Kidney tubule cell (primary cell): ENCODE data around the gene SPZ1.
"Not testable (repeated sequence)": the region's sequence is repeated elsewhere in the genome, so short reads cannot be mapped to it uniquely, and the experiment has no call there.

Source experiments
- DNase-seq: peaks from one replicate; pipeline ENCODE4 v3.0.0-alpha.2; 2018; ENCODE audit warnings: low spot score

Gene SPZ1

DNA sequence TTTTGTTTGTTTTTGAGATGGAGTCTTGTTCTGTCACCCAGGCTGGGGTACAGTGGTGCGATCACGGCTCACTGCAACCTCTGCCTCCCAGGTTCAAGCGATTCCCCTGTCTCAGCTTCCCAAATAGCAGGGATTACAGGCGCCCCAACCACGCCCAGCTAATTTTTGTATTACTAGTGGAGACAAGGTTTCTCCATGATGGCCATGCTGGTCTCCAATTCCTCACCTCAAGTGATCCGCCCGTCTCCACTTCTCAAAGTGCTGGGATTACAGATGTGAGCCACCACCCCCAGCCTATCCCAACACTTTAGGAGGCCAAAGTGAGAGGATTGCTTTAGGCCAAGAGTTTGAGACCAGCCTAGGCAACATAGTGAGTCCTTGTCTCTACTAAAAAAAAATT, 19.3 kb downstream of the SPZ1 start:
- DNase-seq = no peak

DNA sequence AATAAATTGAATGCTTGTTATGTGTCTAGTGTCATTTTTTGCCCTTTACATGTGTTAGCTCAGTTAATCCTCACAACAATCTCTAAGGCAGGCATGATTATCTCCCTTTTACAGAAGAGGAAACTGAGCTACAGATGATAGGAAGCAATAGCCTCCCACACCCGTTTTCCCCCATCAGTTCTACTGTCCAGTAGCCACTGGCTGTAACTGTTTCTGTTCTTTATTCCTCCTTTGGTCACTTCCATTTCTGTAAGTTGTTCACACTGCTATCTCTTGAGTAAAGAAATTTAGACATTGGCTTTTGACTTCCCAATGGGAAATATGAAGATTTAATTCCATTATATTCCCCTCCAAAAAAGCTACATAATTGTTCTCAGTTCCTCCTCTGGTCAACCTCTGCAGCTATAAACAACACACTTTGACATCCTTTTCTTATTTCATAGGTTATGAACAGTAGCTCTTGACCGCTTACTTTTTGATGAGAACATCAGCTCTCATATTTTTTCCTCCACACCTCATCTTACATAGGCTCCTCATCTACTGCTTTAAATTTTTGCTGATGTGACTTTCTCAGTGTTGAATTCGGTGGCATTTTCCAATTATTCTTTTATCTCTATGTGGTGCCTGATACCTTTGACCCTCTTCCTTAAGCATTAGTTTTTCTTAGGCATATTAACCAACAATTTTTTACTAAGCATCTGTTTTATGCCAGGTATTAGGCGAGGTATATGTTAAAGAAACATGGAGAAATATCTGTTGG, 21.4 kb downstream of the SPZ1 start:
- DNase-seq = no peak

DNA sequence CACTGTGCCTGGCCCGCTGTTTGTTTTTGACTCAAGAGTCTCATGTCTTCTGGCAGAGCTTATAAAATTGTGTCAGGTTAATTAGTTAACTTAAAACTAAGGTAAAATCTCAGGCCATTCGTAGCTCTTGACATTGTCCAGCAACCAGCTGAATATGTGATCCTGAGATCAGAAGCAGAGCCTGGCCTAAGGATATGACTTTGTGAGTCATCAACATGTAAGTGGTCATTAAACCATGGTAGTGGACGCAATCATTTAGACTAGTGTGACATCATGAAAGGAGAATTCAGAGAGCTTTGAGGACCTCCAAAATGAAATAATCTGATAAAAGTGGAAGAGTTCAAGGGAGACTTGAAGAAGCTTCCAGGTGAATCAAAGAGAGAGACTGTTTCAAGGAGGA, 23.3 kb downstream of the SPZ1 start:
- DNase-seq = peak; percentile 36

DNA sequence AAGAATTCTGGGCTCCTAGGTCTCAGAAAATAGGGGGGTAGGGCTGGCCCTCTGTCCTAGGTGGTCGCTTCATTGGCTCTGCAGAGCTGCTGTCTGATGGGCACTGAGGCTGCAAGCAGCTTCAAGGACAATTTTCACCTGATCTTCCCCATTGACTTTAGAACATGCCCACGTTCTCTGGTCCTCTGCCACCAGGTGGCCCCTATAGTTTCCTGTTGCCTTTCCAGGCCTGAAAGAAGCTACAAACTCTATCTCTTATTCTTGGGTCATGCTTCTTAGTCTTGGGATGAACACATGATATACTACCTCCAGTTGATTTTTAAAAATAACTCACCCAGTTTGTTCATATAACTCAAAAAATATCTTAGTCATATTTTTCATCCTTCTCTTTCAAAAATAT, 26.3 kb downstream of the SPZ1 start:
- DNase-seq = peak; percentile 26

DNA sequence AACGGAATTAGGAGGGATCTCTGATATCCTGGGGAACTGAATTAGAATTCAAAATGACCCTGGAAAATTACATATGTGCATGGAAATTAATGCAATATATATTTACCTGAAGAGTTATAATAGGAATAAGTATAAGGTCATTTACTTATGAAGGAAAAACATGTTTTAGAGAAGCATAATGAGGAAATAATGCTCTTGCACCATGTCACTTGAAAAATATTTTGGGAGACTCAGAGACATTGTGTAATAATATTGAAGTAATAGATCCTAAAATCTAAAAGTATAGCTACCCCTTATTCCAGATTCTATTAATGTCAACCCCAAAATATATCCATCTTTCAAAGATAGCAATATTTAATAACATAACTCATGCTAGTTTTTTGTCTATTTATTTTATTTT, 28.4 kb downstream of the SPZ1 start:
- DNase-seq = no peak

DNA sequence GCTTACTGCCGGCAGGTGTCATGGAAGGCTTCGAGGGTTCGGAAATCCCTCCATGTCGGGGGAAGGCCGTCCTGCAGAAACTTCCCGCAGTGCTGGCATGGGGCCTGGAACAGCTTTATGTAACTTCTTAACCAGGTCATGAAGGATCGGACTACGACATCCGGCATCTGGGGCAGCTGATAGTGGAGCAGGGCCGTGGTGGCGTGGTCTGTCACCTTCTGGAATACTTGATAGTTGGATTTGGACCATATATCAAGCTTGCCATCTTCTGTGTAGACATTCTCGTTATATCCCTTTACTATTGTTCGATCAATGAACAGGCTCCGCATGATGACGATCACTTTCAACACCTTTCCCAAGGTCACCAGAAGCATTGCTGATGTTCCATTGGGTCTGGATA, 31.2 kb downstream of the SPZ1 start:
- DNase-seq = not testable (repeated sequence)

DNA sequence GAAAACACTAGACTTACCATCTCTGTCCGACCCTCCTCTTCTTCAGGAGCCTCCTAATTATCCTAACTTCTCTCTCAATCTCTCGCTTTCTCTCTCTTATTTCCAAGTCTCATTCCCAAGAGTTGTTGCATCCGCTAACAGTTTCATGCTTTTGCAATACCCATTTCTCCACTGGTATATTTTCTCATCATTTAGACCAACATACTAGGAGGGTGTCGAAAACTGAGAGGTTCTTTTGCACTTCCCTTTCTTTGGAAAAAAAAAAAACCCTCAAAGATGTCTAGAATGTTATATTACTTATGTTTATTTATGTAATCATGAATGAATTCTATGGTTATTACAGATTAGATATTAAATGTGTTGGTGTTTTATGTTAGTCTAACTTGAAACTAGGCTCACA, 35.9 kb downstream of the SPZ1 start:
- DNase-seq = no peak

DNA sequence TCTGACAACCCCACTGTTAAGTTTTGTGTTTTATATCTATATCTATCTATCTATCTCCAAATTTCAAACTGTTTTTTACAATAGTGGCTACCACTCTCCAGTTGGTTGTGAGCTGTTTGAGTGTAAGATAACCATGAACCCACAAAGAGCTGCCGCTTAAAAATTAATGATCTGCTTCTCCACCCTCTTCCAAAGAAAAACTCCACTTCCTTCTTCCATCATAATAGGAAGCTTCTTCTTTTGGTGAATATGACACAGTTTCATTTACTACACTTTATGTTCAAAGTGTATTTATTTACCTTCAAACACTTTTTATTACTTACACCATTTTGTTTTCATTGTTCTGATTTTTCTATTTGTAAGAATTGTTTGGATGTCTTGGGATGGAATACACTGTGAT, 37.9 kb downstream of the SPZ1 start:
- no peak for DNase-seq

DNA sequence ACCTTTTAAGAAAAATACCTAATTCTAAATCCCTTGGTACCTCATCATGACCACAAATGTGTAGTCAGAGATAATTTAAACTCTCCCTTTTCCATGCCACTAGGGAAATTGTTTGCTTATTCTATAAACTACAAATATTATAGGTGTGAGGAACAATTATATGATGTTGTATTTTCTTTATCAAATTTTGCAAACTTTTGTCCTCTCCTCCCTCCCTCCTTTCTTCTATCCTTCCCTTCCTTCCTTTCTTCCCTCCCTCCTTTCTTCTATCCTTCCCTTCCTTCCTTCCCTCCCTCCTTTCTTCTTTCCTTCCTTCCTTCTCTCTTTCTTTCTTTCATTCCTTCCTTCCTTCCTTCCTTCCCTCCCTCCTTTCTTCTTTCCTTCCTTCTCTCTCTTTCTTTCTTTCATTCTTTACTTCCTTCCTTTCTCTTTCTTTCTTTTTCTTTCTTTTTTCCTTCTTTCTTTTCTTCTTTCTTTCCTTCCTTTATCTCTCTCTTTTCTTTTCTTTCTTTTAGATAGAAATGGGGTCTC, 41.2 kb downstream of the SPZ1 start:
- DNase-seq = no peak

DNA sequence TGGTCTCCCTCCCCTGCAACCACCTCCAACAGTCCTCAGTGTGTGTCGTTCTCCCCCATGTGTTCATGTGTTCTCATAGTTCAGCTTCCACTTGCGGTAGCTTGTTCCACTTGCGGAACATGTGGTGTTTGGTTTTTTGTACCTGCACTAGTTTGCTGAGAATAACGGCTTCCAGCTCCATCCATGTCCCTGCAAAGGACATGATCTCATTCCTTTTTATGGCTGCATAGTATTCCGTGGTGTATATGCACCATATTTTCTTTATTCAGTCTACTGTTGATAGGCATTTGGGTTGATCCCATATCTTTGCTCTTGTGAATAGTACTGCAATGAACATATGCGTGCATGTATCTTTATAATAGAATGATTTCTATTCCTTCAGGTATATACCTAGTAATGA, 45.1 kb downstream of the SPZ1 start:
- no peak for DNase-seq

DNA sequence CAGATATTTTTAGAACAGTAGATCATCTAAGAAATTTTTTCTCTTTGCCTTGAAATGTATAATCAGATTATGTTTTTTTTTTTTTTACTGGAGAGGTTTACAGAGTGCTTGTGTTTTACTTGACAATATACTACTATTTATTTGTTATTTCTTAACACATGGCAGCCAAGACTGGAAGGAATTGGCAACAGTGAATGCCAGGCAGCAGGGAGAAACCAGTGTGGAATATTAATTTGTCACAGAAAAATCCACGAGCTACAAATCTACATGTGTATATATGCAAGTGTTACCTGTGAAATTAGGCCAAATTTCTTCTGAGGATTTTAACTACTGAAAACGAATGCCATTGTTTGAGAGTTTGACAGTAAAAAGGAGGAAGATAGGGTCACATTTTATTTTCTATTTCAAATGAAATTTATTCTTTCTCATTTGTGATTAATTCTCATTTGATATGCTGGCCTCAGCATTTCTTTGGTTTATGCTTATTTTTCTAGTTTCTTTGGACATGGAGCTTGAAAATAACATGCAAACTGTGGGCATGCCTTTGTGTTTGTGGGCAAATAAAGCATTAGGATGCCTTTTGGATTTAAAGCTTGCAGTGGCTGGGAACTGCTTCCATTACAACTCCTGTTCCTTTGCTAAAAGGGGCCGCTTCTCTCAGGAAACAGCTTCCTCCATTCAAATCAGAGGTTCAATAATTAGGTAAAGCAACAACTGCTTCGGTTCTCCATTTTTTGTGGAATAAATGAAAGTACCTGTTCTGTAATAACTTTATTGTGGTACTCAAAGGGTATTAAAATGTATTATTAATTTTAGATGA, 49.1 kb downstream of the SPZ1 start:
- DNase-seq = no peak

DNA sequence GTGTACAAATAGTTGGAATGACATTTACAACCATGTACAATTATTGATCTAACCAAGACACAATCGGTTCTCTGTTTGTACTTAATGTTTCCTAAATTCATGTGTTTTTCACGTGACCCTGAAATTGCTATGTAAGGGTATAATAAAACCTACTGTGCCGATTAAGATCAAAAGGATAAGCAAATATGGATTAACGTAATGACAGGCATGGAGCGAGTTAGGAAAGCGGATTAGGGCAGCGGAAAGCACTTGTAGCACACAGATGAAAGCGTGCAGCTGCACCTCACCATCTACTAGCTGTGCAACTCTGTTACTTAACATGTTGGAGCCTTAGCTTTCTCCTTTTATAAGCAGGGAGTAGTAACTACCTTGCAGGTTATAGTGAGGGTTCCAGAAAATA, 49.7 kb downstream of the SPZ1 start:
- no peak for DNase-seq

DNA sequence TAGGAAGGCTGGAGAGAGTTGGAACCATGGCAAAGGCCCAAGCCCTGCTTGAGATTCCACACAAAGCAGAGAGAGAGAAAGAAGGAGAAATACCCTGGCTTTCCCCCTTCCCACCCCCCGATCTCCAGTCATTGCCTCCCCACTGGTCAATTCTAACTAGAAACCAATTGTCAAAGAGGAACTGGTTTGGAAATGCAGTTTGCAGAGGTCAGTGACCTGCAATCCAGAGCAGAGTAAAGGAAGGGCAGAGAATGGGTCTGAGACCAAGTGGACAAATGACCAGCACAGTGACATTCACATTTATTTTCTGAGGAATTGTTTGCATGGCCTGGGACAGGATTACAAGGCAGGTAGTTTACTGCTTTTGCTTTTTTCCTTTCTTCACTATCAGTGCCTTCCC, 50.6 kb downstream of the SPZ1 start:
- no peak for DNase-seq
